Thoracic aorta endothelial cell (primary cell): ENCODE results near the gene COA5. TPM values are rescaled to one million over a fixed set of nuclear protein-coding genes. Genes with fewer than 3 reads are reported as not detected.

Experiments used
- total RNA-seq: library from RNA; depleted of rRNA; stranded (reverse); fragments of >200 nt; gene quantifications from 2 replicates; pipeline ENCODE4 v1.2.3, GENCODE V29; 2012

COA5 gene, protein sequence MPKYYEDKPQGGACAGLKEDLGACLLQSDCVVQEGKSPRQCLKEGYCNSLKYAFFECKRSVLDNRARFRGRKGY
- 16.0 and 23.0 TPM in 2 replicates for total RNA-seq

GRCh38 chr2:98608116-98608961 lies at the start of gene COA5, which contains the start of gene UNC50:
Gene COA5 (minus strand): TSS chr2:98608512. CDS start chr2:98608405, 107 bp downstream.
Gene UNC50 (plus strand): TSS chr2:98608589. CDS start chr2:98609760, 1,171 bp downstream.

Other genes with a start within 250 kb of the COA5 start
- gene INPP4A, start 163.7 kb downstream of the COA5 start, total RNA-seq, result 25.8 and 31.9 TPM in 2 replicates
- gene UNC50, start 77 bp upstream of the COA5 start, total RNA-seq, result 36.4 and 40.1 TPM in 2 replicates
- gene MGAT4A, start 122.6 kb upstream of the COA5 start, total RNA-seq, result 83.0 and 136 TPM in 2 replicates